AG09309 (cell line): ENCODE measurements around the gene PEPD.

ENCODE experiments used
- DNase-seq: peaks from one replicate; pipeline ENCODE4 v3.0.0-alpha.2; 2010; ENCODE audit warnings: low read depth
- H3K4me3 ChIP-seq: 2 replicates; pipeline ENCODE4 v1.5.1; 2011; ENCODE audit warnings: mild to moderate bottlenecking, low read depth, low read length, moderate library complexity; ENCODE audit not compliant: control insufficient read depth
- TF ChIP-seq, protein P1 (sequence below): IDR thresholded peaks from 2 replicates; pipeline ENCODE4 v1.5.1; 2011; ENCODE audit warnings: mild to moderate bottlenecking, low read depth, low read length, inconsistent platforms; ENCODE audit not compliant: insufficient read depth, control insufficient read depth; ENCODE audit errors: missing control alignments

PEPD gene

DNA sequence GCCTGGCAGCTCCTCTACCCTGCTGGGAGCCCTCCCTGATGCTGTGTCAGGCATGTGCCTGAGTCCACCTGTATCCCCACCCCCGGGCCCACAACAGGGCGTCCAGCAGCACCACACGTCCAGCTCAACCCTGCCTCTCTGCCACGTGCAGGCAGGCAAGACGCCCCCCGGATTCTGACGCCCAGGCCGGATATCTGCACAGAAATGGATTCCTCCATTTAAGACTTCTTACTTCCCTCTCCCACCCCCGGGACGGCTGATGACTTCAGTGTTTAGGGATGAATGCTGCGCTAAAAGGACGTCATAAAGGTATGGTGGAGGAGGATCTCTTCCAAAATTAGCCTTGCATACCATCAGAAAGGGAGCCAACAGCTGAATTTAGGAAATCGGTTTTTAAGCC is 10.2 kb downstream of the PEPD start:
- no peak overlapping the region for H3K4me3 ChIP-seq
- TF ChIP-seq, protein P1, sequence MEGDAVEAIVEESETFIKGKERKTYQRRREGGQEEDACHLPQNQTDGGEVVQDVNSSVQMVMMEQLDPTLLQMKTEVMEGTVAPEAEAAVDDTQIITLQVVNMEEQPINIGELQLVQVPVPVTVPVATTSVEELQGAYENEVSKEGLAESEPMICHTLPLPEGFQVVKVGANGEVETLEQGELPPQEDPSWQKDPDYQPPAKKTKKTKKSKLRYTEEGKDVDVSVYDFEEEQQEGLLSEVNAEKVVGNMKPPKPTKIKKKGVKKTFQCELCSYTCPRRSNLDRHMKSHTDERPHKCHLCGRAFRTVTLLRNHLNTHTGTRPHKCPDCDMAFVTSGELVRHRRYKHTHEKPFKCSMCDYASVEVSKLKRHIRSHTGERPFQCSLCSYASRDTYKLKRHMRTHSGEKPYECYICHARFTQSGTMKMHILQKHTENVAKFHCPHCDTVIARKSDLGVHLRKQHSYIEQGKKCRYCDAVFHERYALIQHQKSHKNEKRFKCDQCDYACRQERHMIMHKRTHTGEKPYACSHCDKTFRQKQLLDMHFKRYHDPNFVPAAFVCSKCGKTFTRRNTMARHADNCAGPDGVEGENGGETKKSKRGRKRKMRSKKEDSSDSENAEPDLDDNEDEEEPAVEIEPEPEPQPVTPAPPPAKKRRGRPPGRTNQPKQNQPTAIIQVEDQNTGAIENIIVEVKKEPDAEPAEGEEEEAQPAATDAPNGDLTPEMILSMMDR: no peak
- no peak for DNase-seq

DNA sequence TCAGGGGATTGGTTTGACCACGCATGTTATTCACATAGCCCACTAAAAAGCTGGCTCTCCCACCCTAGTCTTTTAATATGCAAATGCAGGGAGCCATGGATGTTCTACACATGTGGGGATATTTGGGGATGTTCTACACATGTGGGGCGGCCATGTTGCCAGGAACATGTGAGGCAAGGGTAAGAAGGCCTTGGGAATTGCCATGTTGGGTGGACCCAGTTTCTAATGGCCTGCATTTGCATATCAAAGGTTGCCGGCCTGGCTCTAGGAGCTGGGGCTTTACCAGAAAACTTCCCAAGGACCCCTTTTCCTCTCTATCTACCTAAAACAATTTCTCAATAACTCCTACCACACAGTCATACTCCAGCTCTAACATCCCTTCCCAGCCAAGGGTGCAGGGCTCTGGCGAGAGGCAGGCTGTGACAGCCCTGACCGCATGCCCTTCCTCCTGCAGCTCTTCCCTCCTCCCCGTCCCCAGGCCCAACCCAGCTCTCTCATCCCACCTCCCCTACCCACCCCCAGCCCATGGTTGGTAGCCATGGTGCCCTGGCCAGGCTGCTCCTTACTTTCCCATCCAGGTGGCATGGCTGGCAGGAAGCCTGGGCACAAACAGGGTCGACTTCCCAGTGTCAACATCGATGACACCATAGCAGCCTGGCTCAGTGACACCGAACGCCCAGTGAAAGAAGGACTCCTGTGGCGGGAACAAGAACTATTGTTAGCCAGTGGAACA is 11.0 kb downstream of the PEPD start:
- TF ChIP-seq, protein P1: no peak
- DNase-seq: no peak
- no peak overlapping the region for H3K4me3 ChIP-seq

DNA sequence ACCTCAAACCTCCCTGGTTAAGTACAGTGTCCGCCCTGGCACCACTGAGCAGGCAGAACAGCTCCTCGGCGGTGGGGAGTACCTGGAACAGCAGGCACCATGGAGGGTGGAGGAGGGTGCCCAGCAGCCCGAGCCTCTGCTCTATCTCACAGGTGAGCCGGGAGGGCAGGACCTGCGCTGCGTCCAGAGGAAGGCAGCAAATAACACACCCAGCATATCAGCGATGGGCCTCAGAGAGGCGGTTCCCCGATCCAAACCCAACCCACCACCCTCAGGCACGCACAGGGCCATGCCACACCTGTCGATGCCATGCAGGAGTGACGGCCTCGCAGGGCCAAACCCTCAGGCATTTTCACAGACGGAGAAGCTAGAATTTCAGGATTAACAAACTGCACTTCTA is 11.8 kb downstream of the PEPD start:
- no peak for DNase-seq
- TF ChIP-seq, protein P1: no peak
- no peak overlapping the region for H3K4me3 ChIP-seq

DNA sequence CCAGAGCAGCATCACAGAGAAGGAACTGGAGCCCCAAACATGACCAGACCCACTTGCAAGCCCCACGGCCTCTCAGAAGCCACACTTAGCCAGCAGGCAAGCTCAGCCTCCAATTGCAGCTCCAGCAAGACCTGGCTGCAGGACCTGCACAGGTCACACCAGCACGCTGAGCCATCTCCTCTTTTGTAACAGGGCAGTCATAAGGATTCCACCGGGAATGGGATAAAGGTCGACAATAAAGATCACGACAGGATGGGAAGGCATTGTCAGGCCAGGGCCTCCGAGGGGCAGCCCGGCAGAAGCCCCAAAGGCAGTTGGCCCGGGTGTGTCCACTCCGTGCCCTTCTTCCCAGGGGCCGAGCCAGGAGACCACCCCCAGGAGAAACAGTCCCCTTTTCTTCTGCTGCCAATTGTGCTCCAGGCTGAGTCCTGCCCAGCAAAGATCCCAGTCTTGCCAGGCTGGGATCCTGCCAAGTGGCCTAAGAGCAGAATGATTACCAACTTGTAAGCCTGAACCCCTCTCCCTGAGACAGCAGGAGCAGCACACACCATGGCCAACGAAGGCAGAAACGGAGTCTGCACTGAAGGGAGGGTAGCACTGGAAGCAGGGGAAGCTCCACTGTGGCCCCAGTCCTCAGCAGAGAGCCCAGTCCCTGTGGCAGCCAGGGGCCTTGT is 12.5 kb downstream of the PEPD start:
- no peak overlapping the region for H3K4me3 ChIP-seq
- no peak for DNase-seq
- TF ChIP-seq, protein P1: no peak

DNA sequence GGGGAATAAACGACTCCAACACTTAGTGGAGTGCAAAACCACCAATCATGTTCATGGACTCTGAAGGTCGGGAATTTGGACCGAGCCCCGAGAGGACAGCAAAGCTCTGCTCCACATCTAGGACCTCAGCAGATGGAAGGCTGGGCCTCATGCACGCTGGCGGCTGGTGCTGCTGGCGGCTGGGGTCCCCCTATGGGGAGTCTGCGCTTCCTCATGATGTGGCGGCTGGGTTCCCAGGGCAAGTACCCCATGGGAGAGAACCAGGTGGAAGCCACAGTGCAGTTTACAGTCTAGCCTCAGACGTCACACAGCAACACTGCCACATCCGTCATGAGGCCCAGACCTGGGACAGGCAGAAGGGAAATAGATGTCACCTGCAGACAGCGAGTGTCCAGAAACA is 13.2 kb downstream of the PEPD start:
- DNase-seq: no peak
- no peak overlapping the region for H3K4me3 ChIP-seq
- TF ChIP-seq, protein P1: no peak

DNA sequence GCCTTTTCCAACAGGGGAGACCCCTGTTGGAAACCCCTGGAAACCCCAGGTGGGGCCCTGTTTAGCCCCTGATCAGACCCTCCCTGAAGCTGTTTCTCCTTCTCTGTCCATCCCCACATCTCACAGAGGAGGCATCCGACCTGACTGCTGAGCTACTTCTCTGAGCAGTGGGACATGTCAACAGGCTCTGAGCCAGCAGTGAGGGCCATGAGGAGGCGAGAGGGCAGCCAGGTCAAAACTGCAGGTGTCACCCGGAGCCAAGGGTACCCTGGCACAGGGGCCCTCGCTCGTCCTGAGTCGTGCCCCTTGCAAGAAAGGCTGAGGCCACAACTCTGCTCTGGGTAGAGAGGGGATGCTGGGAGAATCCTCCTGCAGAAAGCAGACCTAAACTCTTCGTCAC is 13.6 kb downstream of the PEPD start:
- no peak overlapping the region for H3K4me3 ChIP-seq
- no peak for DNase-seq
- TF ChIP-seq, protein P1: no peak
